ENCODE results near the gene XCL1.

Gene XCL1

GRCh38 chr1:168607872-168608428 lies 31.5 kb downstream of the XCL1 start:
- no peak for DNase-seq

- no peak for DNase-seq
Measured at GRCh38 chr1:168608796-168609715, 32.7 kb downstream of the XCL1 start.

GRCh38 chr1:168609741-168610510 lies 33.5 kb downstream of the XCL1 start:
- no peak for DNase-seq

- DNase-seq: no peak
Measured at GRCh38 chr1:168613038-168613451, 36.6 kb downstream of the XCL1 start.

GRCh38 chr1:168613691-168614231 lies 37.4 kb downstream of the XCL1 start:
- no peak for DNase-seq

- no peak for DNase-seq
Measured at GRCh38 chr1:168614235-168614634, 37.8 kb downstream of the XCL1 start.

GRCh38 chr1:168615965-168616364 lies 39.6 kb downstream of the XCL1 start:
- DNase-seq: no peak

- DNase-seq: no peak
Measured at GRCh38 chr1:168617974-168618750, 41.8 kb downstream of the XCL1 start.

- no peak for DNase-seq
Measured at GRCh38 chr1:168618886-168619285, 42.5 kb downstream of the XCL1 start.

- DNase-seq: no peak
Measured at GRCh38 chr1:168621356-168621755, 45.0 kb downstream of the XCL1 start.

GRCh38 chr1:168623003-168623828 lies 46.8 kb downstream of the XCL1 start:
- no peak for DNase-seq

- DNase-seq: no peak
Measured at GRCh38 chr1:168623831-168624230, 47.4 kb downstream of the XCL1 start.

GRCh38 chr1:168626326-168626725 lies 49.9 kb downstream of the XCL1 start:
- no peak for DNase-seq

GRCh38 chr1:168627370-168627769 lies 51.0 kb downstream of the XCL1 start:
- DNase-seq: no peak

- no peak for DNase-seq
Measured at GRCh38 chr1:168628807-168629206, 52.4 kb downstream of the XCL1 start.

GRCh38 chr1:168629466-168629865 lies 53.1 kb downstream of the XCL1 start:
- DNase-seq: no peak

Data from bone marrow (tissue), 2 donors.